Measurements from ENCODE around the gene RYR1. TPM values are rescaled to one million over a fixed set of nuclear protein-coding genes. Genes with fewer than 3 reads are reported as not detected.

The RYR1 gene
- total and polyA plus RNA-seq, 2 of the 8 experiments (the other 6 are each of a cell fraction or from before 2014, with no cell fraction given) = 5.8 to 11.8 TPM

DNA sequence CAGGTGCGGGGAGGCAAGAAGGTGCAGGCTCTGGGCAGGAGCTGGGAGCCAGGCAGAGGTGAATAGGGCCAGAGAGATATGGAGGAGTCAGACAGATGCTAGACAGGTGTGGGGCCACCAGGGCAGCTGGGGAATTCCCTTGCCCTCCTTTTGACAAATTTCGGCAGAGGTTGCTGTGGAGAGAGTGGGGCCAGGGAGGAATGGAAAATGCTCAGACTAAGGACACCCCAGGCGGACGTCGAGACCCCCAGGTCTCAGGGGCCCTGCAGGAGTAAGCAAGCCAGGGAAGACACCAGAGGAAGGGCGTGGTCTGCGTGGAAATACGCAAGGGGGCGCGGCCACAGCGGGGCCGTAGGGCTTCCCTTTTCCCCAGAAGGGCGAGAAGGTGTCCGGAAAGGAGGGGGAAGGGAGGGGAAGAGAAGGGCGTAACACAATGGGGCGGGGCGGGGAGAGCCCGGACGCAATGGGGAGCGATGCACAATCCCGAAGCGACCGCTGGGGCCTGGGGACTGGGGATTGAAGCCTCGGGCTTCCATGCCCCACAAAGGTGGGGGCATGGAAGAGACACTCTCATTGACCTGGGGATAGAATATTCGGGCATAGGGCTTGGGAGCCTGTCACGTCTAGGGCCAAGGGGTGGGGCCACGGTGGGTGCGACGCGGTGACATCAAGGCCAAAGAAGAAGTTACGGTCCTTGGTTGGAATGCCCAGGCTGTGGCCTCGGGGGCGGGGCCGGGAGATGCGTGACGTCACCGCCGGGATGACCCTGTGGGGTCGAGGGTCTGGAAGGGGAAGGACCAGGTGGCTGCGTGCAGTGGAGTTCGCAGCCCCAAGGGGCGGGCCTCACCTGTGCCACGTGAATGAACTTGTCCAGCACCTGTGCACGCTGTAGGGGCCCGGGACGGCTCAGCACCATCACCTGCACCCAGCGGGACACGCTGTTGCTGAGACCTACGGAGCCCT, 15.7 kb upstream of the RYR1 start:
- Histone ChIP-seq H2BK5ac (ENCODE audit: low read depth, low read length) (peak overlapping the region; percentile 72; the same call in 1 of the 2 replicates), H3K4me1 (replicated peaks in 1 of 4; ENCODE audit: control insufficient read depth in 3 of 4, insufficient read depth in 4 of 4, low read length in 3 of 4) (peaks cover 0 to 12% (median 8%) of the 10 kb centered on the region in 4 experiments; a peak in 5 of 7 replicates), H3K18ac (ENCODE audit: extremely low read depth, low read length) (peak overlapping the region; percentile 83; the same call in 1 of the 2 replicates), H2BK20ac (ENCODE audit: low read length) (no peak overlapping the region), H2AK5ac (ENCODE audit: low read depth, low read length) (no peak overlapping the region), H3K79me1 (ENCODE audit: low read depth, low read length) (no peaks in the 10 kb centered on the region), H3K9ac (replicated peaks in 1 of 4; ENCODE audit: extremely low read depth in 1 of 4, low read depth in 3 of 4, low read length in 3 of 4) (peak overlapping the region in 2 of 4 experiments; percentile 26 to 33; a peak in 2 of 7 replicates), H3K4ac (replicated peaks; ENCODE audit: insufficient read length, low read depth, low read length) (peak overlapping the region; percentile 5), H3K27me3 (replicated peaks in 1 of 4; ENCODE audit: control insufficient read depth in 3 of 4, extremely low read depth in 1 of 4, insufficient read depth in 3 of 4, low read length in 3 of 4) (peaks cover 0 to 9% (median 5%) of the 10 kb centered on the region in 4 experiments; a peak in 5 of 7 replicates), H4K8ac (ENCODE audit: extremely low read depth, insufficient read depth, low read length) (peak overlapping the region; percentile 85), H3K4me3 (ENCODE audit: extremely low read depth in 1 of 4, insufficient read depth in 2 of 4, low read depth in 3 of 4, low read length in 4 of 4) (peak overlapping the region; percentile 44 to 68 (median 58)), H3K14ac (ENCODE audit: insufficient read length) (no peak overlapping the region), H2AFZ (ENCODE audit: low read length) (peak overlapping the region; percentile 62), H3K56ac (replicated peaks; ENCODE audit: insufficient read length, low read depth, low read length) (peak overlapping the region; percentile 28), H2BK120ac (replicated peaks; ENCODE audit: low read depth, low read length) (peak overlapping the region; percentile 38), H3K27ac (ENCODE audit: low read depth, low read length) (no peak overlapping the region), H3K4me2 (ENCODE audit: insufficient read depth in 1 of 2, low read depth in 2 of 2, low read length in 2 of 2) (peak overlapping the region; percentile 73 to 97), H3K9me3 (ENCODE audit: insufficient read depth in 2 of 2, low read depth in 1 of 2, low read length in 1 of 2) (no peaks in the 10 kb centered on the region), H4K20me1 (replicated peaks in 1 of 2; ENCODE audit: control insufficient read depth in 1 of 2, insufficient read depth in 2 of 2, low read length in 2 of 2) (no peaks in the 10 kb centered on the region), H3K23ac (ENCODE audit: insufficient read length) (no peak overlapping the region), H2BK12ac (ENCODE audit: low read depth, low read length) (peak overlapping the region; percentile 68; the same call in 1 of the 2 replicates), H3K23me2 (ENCODE audit: low read depth, low read length) (peaks cover 7% of the 10 kb centered on the region), H3K36me3 (ENCODE audit: control insufficient read depth in 2 of 4, insufficient read depth in 4 of 4, low read length in 3 of 4) (no peaks in the 10 kb centered on the region), H2BK15ac (ENCODE audit: low read length) (peak overlapping the region; percentile 88; the same call in 1 of the 2 replicates), H4K91ac (replicated peaks; ENCODE audit: insufficient read length, low read length) (peak overlapping the region; percentile 7), H3K79me2 (ENCODE audit: control insufficient read depth in 1 of 2, insufficient read depth in 2 of 2, low read length in 2 of 2) (no peaks in the 10 kb centered on the region), H4K5ac (ENCODE audit: insufficient read length, low read depth, low read length) (peak overlapping the region; percentile 1)
- peak in 1 of 2 experiments; percentile 95 for DNase-seq (ENCODE audit: low read depth in 1 of 2, low spot score in 2 of 2)
- POLR2A ChIA-PET (ENCODE audit: partially characterized antibody) = interaction anchor here (1.6 to 2.2 kb wide), 2 partner anchors 15 to 30 kb away, joined by 3 to 7 read pairs; partner anchors contain the start of genes FAM98C and GGN
- CTCF ChIA-PET (ENCODE audit: partially characterized antibody) = interaction anchor here (0.9 kb wide), 1 partner anchor 15 kb away, joined by 4 read pairs; the partner anchor contains the start of gene FAM98C
- peak; percentile 28 for FAIRE-seq
- 8% methylated on average over 31 of the region's 49 CpGs; no CpG with 5 or more reads in 1 of the 2 experiments for WGBS, 2 experiments (ENCODE audit: extremely low coverage in 1 of 2, insufficient coverage in 1 of 2, insufficient read length in 1 of 2, insufficient replicate concordance in 2 of 2, low coverage in 1 of 2, low lambda C conversion rate in 2 of 2, missing lambda C conversion rate in 1 of 2)
- no peak for TF ChIP-seq RNF2 (IDR thresholded peaks at IDR 0.05; ENCODE audit: borderline replicate concordance, low read depth, low read length, missing control alignments, poor library complexity, severe bottlenecking)
- no peak for TF ChIP-seq SRF (IDR thresholded peaks at IDR 0.05; ENCODE audit: low read depth, low read length)
- TF ChIP-seq GTF2F1 (IDR thresholded peaks at IDR 0.05; ENCODE audit: borderline replicate concordance, low read depth, low read length) = no peak
- TF ChIP-seq RAD21 (IDR thresholded peaks at IDR 0.05 in 1 of 2, conservative IDR thresholded peaks at IDR 0.05 in 1 of 2; ENCODE audit: low read depth in 2 of 2, low read length in 2 of 2) = no peak
- no peak for TF ChIP-seq HDAC6 (IDR thresholded peaks at IDR 0.05; ENCODE audit: low read depth, low read length)
- TF ChIP-seq SP4 (IDR thresholded peaks at IDR 0.05; ENCODE audit: low read length) = no peak
- no peak for TF ChIP-seq NANOG (IDR thresholded peaks at IDR 0.05; ENCODE audit: insufficient read depth, low read depth, low read length, poor library complexity, severe bottlenecking)
- TF ChIP-seq TAF1 (IDR thresholded peaks at IDR 0.05; ENCODE audit: low read depth, low read length) = no peak
- no peak for TF ChIP-seq CHD1 (IDR thresholded peaks at IDR 0.05; ENCODE audit: low read depth, low read length)
- TF ChIP-seq CREB1 (IDR thresholded peaks at IDR 0.05) = peak; percentile 91
